KMS-11 (cell line): ENCODE data around the gene SAMM50.

Experiments used
- H2AFZ ChIP-seq: fragments of 200-600 bp; sonication (generic); 2 replicates; pipeline ENCODE4 v1.6.1; 2016; ENCODE audit warnings: antibody characterized with exemption, mixed run types, low read depth
- H3K27ac ChIP-seq: fragments of 200-600 bp; sonication (generic); 2 replicates; pipeline ENCODE4 v1.6.1; 2016; ENCODE audit warnings: mild to moderate bottlenecking, mixed run types
- H3K27me3 ChIP-seq: fragments of 200-600 bp; sonication (generic); 2 replicates; pipeline ENCODE4 v1.6.1; 2017; ENCODE audit warnings: mild to moderate bottlenecking, low read depth, mixed run types, moderate library complexity; ENCODE audit not compliant: insufficient read depth
- H3K36me3 ChIP-seq: fragments of 200-600 bp; sonication (generic); 2 replicates; pipeline ENCODE4 v1.6.1; 2017; ENCODE audit warnings: mild to moderate bottlenecking, mixed run types; ENCODE audit not compliant: insufficient read depth
- H3K4me1 ChIP-seq: fragments of 200-600 bp; sonication (generic); 2 replicates; pipeline ENCODE4 v1.6.1; 2016; ENCODE audit warnings: mild to moderate bottlenecking, low read depth, mixed run types; ENCODE audit not compliant: poor library complexity, severe bottlenecking
- H3K4me2 ChIP-seq: fragments of 200-600 bp; sonication (generic); 2 replicates; pipeline ENCODE4 v1.7.0; 2016; ENCODE audit warnings: mild to moderate bottlenecking, mixed run types
- H3K4me3 ChIP-seq: fragments of 200-600 bp; sonication (generic); IDR thresholded peaks from 2 replicates; pipeline ENCODE4 v1.6.1; 2017; ENCODE audit warnings: low read depth, low read length, mixed read lengths; ENCODE audit not compliant: insufficient read depth
- H3K79me2 ChIP-seq: fragments of 200-600 bp; sonication (generic); 2 replicates; pipeline ENCODE4 v1.6.1; 2016; ENCODE audit warnings: low read depth, mixed run types; ENCODE audit not compliant: insufficient read depth
- H3K9ac ChIP-seq: fragments of 200-600 bp; sonication (generic); 2 replicates; pipeline ENCODE4 v1.6.1; 2016; ENCODE audit warnings: mild to moderate bottlenecking, mixed run types
- H4K20me1 ChIP-seq: fragments of 200-600 bp; sonication (generic); 2 replicates; pipeline ENCODE4 v1.6.1; 2016; ENCODE audit warnings: mild to moderate bottlenecking, mixed run types; ENCODE audit not compliant: insufficient read depth
- CTCF ChIP-seq: fragments of 200-600 bp; sonication (generic); conservative IDR thresholded peaks from 2 replicates; pipeline ENCODE4 v1.6.1; 2017; ENCODE audit warnings: low read depth, mild to moderate bottlenecking, antibody characterized with exemption, low read length, moderate library complexity, mixed read lengths

The SAMM50 gene

GRCh38 chr22:43969989-43970755 is 14.9 kb downstream of the SAMM50 start:
- no peaks in the 10 kb centered on the region for H3K79me2 ChIP-seq
- TF ChIP-seq CTCF: no peak
- no peaks in the 10 kb centered on the region for H3K27me3 ChIP-seq
- no peak overlapping the region for H3K27ac ChIP-seq
- no peaks in the 10 kb centered on the region for H4K20me1 ChIP-seq
- no peak overlapping the region for H2AFZ ChIP-seq
- H3K4me2 ChIP-seq: no peak overlapping the region
- no peaks in the 10 kb centered on the region for H3K36me3 ChIP-seq
- H3K9ac ChIP-seq: no peak overlapping the region
- no peak overlapping the region for H3K4me3 ChIP-seq
- H3K4me1 ChIP-seq: no peaks in the 10 kb centered on the region

- no peaks in the 10 kb centered on the region for H3K36me3 ChIP-seq
- H3K4me2 ChIP-seq: no peak overlapping the region
- H3K27me3 ChIP-seq: no peaks in the 10 kb centered on the region
- H3K4me1 ChIP-seq: no peaks in the 10 kb centered on the region
- H3K9ac ChIP-seq: no peak overlapping the region
- no peak overlapping the region for H2AFZ ChIP-seq
- H4K20me1 ChIP-seq: no peaks in the 10 kb centered on the region
- TF ChIP-seq CTCF: no peak
- H3K27ac ChIP-seq: no peak overlapping the region
- no peaks in the 10 kb centered on the region for H3K79me2 ChIP-seq
- H3K4me3 ChIP-seq: no peak overlapping the region
Observed at GRCh38 chr22:43971112-43971511, 15.9 kb downstream of the SAMM50 start.

GRCh38 chr22:43972931-43973462 is 17.8 kb downstream of the SAMM50 start:
- no peak overlapping the region for H3K4me3 ChIP-seq
- no peak for TF ChIP-seq CTCF
- H3K9ac ChIP-seq: no peak overlapping the region
- H3K4me1 ChIP-seq: no peaks in the 10 kb centered on the region
- H3K79me2 ChIP-seq: no peaks in the 10 kb centered on the region
- no peaks in the 10 kb centered on the region for H3K36me3 ChIP-seq
- no peak overlapping the region for H3K4me2 ChIP-seq
- no peaks in the 10 kb centered on the region for H4K20me1 ChIP-seq
- H2AFZ ChIP-seq: no peak overlapping the region
- no peak overlapping the region for H3K27ac ChIP-seq
- no peaks in the 10 kb centered on the region for H3K27me3 ChIP-seq

- H3K79me2 ChIP-seq: no peaks in the 10 kb centered on the region
- no peak overlapping the region for H3K27ac ChIP-seq
- H3K36me3 ChIP-seq: no peaks in the 10 kb centered on the region
- no peak overlapping the region for H3K4me2 ChIP-seq
- no peak overlapping the region for H3K9ac ChIP-seq
- H3K4me1 ChIP-seq: no peaks in the 10 kb centered on the region
- no peaks in the 10 kb centered on the region for H4K20me1 ChIP-seq
- no peak overlapping the region for H2AFZ ChIP-seq
- TF ChIP-seq CTCF: no peak
- H3K4me3 ChIP-seq: no peak overlapping the region
- H3K27me3 ChIP-seq: no peaks in the 10 kb centered on the region
Observed at GRCh38 chr22:43974028-43974545, 18.8 kb downstream of the SAMM50 start.
